K562 (cell line): Measurements from ENCODE around the gene CDCA4. TPM values are rescaled to one million over a fixed set of nuclear protein-coding genes. Genes with fewer than 3 reads are reported as not detected.

ENCODE experiments used
- BCOR ChIP-seq: fragments of 450-650 bp; IDR thresholded peaks from 2 replicates; pipeline ENCODE4 v1.6.1; 2016
- FOXK2 ChIP-seq, 2 experiments: fragments of 450-650 bp; IDR thresholded peaks in 1 of 2; conservative IDR thresholded peaks in 1 of 2; 2 replicates each; pipeline ENCODE4 v1.6.1; 2016; ENCODE audit warnings: low read depth in 2 of 2, mild to moderate bottlenecking in 1 of 2
- IRF2 ChIP-seq: sonication (generic); formaldehyde crosslinking; IDR thresholded peaks from 2 replicates; pipeline ENCODE4 v1.8.1; 2022; ENCODE audit warnings: mild to moderate bottlenecking, missing genetic modification reagents
- polyA plus RNA-seq, 8 experiments: library from polyadenylated mRNA; depleted of rRNA in 4 of 8; stranded (reverse) in 5 of 8; unstranded in 3 of 8; fragments of >200 nt; fragmentation: Nextera tagmentation in 2 of 8; fragmentation: Illumina TruSeq in 1 of 8; extraction: Ambion mirVana in 2 of 8; extraction: Trizol in 1 of 8; gene quantifications; 2 replicates each; pipeline versions ENCODE4 v1.2.1 to v1.2.3, GENCODE V29; 2011 to 2014; ENCODE audit warnings: inconsistent platforms in 1 of 8, missing spikeins in 1 of 8
- total RNA-seq, 7 experiments: library from RNA; depleted of rRNA in 6 of 7; stranded (reverse); fragments of >200 nt in 6 of 7; fragmentation: Illumina TruSeq in 2 of 7; extraction: Trizol in 2 of 7; gene quantifications; 2 replicates each; pipeline versions ENCODE4 v1.2.1 to v1.2.3, GENCODE V29; 2011 to 2021; ENCODE audit warnings: low replicate concordance in 1 of 7
- TF ChIP-seq, protein P1 (sequence below), 2 experiments: fragments of 450-650 bp in 1 of 2; sonication (generic) in 1 of 2; formaldehyde crosslinking in 1 of 2; IDR thresholded peaks; 2 replicates each; pipeline versions ENCODE4 v1.7.1 to v1.9.0; 2016 to 2022; ENCODE audit warnings: inconsistent platforms in 1 of 2, mild to moderate bottlenecking in 1 of 2, missing genetic modification reagents in 1 of 2
- TF ChIP-seq, protein P2 (sequence below), 2 experiments: fragments of 450-650 bp; IDR thresholded peaks; 2 replicates each; pipeline ENCODE4 v1.6.1; 2016; ENCODE audit warnings: mild to moderate bottlenecking in 2 of 2, borderline replicate concordance in 1 of 2, low read depth in 1 of 2, moderate library complexity in 1 of 2

Gene CDCA4
- total and polyA plus RNA-seq, 9 of the 15 experiments (the other 6 are each of a cell fraction or from before 2014, with no cell fraction given) = 6.6 to 44.2 (median 23.0) TPM

DNA sequence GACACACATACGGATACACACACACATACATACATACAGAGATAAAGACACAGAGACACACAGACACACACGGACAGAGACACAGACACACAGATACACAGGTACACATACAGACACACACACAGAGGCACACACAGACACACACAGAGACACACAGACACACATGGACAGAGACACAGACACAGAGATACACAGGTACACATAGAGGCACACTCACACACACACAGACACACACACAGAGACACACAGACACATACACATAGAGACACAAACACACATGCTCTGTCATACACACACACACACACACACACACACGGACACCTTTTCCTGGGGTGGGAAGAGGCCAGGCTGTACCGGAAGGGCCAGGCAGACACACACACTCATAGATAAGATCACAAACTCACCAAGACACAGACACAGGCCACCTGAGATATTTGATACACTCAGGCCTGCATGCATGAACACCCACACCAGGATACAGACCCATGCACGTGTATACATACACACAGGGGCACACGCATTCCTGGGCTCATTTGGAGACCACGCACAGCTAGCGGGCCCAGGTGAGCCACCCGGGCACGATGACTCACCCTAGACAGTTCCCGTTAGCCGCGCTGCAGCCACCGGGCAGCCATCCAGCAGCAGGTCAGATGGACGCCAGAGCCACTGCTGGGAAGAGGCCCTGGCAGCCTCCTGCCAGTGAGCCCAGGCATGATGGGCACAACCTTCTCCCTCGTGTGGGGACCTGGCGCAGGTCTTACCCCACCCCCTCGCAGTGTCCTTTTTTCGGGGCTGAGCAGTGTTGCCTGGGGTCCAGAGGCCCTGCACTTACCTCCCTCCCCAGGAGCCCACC is 40.9 kb downstream of the CDCA4 start (continued):
- TF ChIP-seq, protein P1, sequence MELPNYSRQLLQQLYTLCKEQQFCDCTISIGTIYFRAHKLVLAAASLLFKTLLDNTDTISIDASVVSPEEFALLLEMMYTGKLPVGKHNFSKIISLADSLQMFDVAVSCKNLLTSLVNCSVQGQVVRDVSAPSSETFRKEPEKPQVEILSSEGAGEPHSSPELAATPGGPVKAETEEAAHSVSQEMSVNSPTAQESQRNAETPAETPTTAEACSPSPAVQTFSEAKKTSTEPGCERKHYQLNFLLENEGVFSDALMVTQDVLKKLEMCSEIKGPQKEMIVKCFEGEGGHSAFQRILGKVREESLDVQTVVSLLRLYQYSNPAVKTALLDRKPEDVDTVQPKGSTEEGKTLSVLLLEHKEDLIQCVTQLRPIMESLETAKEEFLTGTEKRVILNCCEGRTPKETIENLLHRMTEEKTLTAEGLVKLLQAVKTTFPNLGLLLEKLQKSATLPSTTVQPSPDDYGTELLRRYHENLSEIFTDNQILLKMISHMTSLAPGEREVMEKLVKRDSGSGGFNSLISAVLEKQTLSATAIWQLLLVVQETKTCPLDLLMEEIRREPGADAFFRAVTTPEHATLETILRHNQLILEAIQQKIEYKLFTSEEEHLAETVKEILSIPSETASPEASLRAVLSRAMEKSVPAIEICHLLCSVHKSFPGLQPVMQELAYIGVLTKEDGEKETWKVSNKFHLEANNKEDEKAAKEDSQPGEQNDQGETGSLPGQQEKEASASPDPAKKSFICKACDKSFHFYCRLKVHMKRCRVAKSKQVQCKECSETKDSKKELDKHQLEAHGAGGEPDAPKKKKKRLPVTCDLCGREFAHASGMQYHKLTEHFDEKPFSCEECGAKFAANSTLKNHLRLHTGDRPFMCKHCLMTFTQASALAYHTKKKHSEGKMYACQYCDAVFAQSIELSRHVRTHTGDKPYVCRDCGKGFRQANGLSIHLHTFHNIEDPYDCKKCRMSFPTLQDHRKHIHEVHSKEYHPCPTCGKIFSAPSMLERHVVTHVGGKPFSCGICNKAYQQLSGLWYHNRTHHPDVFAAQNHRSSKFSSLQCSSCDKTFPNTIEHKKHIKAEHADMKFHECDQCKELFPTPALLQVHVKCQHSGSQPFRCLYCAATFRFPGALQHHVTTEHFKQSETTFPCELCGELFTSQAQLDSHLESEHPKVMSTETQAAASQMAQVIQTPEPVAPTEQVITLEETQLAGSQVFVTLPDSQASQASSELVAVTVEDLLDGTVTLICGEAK (IDR thresholded peaks at IDR 0.05) = 0 out of 2 replicates have a peak, but pooled peaks have one; percentile 15
- TF ChIP-seq, protein P1 (CRISPR knock-in tag; IDR thresholded peaks at IDR 0.05) = no peak
- 0 out of 2 replicates have a peak, but pooled peaks have one; percentile 20 for TF ChIP-seq BCOR
- no peak for TF ChIP-seq IRF2 (CRISPR knock-in tag)
- no peak for TF ChIP-seq FOXK2 (conservative IDR thresholded peaks at IDR 0.05 in 1 of 2, IDR thresholded peaks at IDR 0.05 in 1 of 2; ENCODE audit: low read depth in 2 of 2)
- TF ChIP-seq, protein P2, sequence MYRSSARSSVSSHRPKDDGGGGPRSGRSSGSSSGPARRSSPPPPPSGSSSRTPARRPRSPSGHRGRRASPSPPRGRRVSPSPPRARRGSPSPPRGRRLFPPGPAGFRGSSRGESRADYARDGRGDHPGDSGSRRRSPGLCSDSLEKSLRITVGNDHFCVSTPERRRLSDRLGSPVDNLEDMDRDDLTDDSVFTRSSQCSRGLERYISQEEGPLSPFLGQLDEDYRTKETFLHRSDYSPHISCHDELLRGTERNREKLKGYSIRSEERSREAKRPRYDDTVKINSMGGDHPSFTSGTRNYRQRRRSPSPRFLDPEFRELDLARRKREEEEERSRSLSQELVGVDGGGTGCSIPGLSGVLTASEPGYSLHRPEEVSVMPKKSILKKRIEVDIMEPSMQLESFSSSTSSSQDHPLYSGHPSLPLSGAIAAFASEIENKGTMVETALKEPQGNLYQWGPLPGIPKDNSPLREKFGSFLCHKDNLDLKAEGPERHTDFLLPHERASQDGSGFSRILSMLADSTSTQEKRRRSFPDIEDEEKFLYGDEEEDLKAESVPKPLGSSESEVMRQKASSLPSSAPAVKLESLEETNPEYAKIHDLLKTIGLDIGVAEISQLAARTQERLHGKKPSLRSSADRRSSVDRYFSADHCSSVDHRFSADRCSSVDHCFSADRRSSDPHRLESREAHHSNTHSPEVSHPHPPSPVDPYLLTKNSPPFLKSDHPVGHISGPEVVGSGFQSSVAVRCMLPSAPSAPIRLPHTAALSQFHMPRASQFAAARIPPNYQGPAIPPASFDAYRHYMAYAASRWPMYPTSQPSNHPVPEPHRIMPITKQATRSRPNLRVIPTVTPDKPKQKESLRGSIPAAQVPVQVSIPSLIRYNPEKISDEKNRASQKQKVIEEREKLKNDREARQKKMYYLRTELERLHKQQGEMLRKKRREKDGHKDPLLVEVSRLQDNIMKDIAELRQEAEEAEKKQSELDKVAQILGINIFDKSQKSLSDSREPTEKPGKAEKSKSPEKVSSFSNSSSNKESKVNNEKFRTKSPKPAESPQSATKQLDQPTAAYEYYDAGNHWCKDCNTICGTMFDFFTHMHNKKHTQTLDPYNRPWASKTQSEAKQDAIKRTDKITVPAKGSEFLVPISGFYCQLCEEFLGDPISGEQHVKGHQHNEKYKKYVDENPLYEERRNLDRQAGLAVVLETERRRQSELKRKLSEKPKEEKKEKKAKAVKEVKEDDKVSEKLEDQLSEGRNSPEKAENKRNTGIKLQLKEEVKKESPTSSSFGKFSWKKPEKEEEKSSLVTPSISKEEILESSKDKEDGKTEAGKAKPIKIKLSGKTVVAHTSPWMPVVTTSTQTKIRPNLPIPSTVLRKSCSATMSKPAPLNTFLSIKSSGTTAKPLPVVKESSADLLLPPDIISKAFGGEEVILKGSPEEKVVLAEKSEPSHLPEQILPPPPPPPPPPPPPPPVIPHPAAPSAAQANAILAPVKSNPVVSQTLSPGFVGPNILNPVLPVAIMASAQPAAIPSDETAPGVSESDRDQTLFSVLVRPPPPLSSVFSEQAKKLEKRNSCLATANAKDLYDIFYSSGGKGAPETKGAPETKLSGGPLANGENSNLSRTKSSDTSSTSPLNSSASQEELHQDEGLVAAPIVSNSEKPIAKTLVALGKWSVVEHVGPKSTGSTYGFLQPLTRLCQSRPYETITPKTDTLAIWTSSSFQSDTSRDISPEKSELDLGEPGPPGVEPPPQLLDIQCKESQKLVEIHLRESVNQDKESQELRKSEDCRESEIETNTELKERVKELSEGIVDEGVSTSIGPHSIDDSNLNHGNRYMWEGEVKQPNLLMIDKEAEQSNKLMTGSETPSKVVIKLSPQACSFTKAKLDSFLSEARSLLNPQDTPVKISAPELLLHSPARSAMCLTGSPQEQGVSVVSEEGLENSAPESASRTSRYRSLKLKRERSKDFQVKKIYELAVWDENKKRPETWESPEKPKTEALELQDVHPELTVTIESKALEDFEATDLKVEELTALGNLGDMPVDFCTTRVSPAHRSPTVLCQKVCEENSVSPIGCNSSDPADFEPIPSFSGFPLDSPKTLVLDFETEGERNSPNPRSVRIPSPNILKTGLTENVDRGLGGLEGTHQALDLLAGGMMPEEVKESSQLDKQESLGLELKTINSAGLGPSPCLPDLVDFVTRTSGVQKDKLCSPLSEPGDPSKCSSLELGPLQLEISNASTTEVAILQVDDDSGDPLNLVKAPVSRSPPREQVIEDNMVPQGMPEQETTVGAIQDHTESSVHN (IDR thresholded peaks at IDR 0.05; ENCODE audit: borderline replicate concordance in 1 of 2, low read depth in 1 of 2) = no peak
